ENCODE data around the gene HAVCR1. TPM values are rescaled to one million over a fixed set of nuclear protein-coding genes. Genes with fewer than 3 reads are reported as not detected.
"Not testable (repeated sequence)": the region's sequence is repeated elsewhere in the genome, so short reads cannot be mapped to it uniquely, and the experiment has no call there.

Gene HAVCR1
- total RNA-seq, 1 donor from 2014 or later, result 0.92 TPM

DNA sequence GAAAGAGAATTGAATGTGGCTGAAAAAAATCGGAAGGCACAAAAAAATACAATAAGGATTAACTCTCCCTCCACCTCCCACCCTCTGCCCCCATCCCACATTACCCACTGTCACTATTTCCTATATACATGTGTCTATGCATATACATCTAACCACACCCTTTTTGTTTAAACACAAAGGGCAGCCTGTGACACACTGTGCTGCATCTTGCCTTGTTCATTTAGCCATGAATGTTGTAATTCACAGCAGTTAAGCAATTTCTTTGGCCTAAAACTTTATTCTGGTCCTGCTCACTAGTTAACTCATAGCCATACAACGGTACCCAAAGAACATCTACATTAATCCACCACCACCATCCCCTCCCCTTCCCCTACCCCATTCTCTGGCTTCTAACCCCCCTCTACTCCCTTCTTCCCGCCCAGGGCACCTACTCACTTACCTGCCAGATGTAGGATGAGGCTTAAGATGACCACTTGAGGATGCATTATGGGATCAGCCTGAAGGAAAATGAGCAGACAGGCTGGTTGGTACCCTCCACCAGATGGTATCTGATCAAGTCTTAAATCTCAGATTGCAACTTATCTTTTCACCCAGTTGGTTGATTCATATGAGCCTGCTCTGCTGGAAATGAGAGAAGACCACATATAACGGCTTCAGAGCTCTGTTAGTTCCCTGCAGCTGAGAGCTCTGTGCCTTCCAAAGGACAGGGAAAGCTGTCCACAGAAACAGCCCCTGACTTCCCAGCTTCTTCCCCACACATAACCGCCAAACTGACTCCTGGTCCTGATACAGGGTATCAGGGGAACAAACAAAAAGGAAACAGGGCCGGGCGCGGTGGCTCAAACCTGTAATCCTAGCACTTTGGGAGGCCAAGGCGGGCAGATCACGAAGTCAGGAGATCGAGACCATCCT lies 1.2 kb downstream of the HAVCR1 start:
- H3K36me3 Mint-ChIP-seq, result no peaks in the 10 kb centered on the region
- H3K9me3 Mint-ChIP-seq, result no peaks in the 10 kb centered on the region
- TF ChIP-seq, protein P1, sequence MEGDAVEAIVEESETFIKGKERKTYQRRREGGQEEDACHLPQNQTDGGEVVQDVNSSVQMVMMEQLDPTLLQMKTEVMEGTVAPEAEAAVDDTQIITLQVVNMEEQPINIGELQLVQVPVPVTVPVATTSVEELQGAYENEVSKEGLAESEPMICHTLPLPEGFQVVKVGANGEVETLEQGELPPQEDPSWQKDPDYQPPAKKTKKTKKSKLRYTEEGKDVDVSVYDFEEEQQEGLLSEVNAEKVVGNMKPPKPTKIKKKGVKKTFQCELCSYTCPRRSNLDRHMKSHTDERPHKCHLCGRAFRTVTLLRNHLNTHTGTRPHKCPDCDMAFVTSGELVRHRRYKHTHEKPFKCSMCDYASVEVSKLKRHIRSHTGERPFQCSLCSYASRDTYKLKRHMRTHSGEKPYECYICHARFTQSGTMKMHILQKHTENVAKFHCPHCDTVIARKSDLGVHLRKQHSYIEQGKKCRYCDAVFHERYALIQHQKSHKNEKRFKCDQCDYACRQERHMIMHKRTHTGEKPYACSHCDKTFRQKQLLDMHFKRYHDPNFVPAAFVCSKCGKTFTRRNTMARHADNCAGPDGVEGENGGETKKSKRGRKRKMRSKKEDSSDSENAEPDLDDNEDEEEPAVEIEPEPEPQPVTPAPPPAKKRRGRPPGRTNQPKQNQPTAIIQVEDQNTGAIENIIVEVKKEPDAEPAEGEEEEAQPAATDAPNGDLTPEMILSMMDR (conservative IDR thresholded peaks at IDR 0.05), result no peak
- H3K27me3 Mint-ChIP-seq, result no peaks in the 10 kb centered on the region
- H3K4me1 Mint-ChIP-seq (ENCODE audit: unreplicated experiment), result peaks cover 6% of the 10 kb centered on the region
- DNase-seq (ENCODE audit: extremely low spot score, unreplicated experiment), result no peak
- no peak overlapping the region for H3K27ac Mint-ChIP-seq
- no peak overlapping the region for H3K4me3 Mint-ChIP-seq

DNA sequence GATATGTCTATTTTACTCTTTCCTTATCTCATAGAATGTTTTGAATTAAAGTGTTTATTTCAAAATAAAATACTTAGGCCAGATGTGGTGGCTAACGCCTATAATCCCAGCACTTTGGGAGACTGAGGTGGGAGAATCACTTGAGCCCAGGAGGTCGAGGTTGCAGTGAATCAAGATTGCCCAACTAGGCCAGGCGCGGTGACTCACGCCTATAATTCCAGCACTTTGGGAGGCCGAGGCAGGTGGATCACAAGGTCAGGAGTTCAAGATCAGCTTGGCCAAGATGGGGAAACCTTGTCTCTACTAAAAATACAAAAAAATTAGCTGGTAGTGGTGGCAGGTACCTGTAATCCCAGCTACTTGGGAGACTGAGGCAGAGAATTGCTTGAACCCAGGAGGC lies 2.1 kb downstream of the HAVCR1 start:
- not testable (repeated sequence) for H3K36me3 Mint-ChIP-seq; H3K27ac Mint-ChIP-seq; H3K9me3 Mint-ChIP-seq; H3K4me1 Mint-ChIP-seq (ENCODE audit: unreplicated experiment); DNase-seq (ENCODE audit: extremely low spot score, unreplicated experiment); H3K4me3 Mint-ChIP-seq; H3K27me3 Mint-ChIP-seq

GRCh38 chr5:157051604-157052245 lies 7.2 kb downstream of the HAVCR1 start:
- no peak overlapping the region for H3K4me3 Mint-ChIP-seq
- no peak overlapping the region for H3K27ac Mint-ChIP-seq
- H3K36me3 Mint-ChIP-seq, result no peaks in the 10 kb centered on the region
- DNase-seq (ENCODE audit: extremely low spot score, unreplicated experiment), result no peak
- no peaks in the 10 kb centered on the region for H3K27me3 Mint-ChIP-seq
- TF ChIP-seq, protein P1 (conservative IDR thresholded peaks at IDR 0.05), result no peak
- H3K9me3 Mint-ChIP-seq, result peaks cover 5% of the 10 kb centered on the region
- peaks cover 13% of the 10 kb centered on the region for H3K4me1 Mint-ChIP-seq (ENCODE audit: unreplicated experiment)

GRCh38 chr5:157050050-157050449 lies 8.9 kb downstream of the HAVCR1 start:
- no peak for DNase-seq (ENCODE audit: extremely low spot score, unreplicated experiment)
- TF ChIP-seq, protein P1 (conservative IDR thresholded peaks at IDR 0.05), result no peak

GRCh38 chr5:157049605-157050004 lies 9.3 kb downstream of the HAVCR1 start:
- TF ChIP-seq, protein P1 (conservative IDR thresholded peaks at IDR 0.05), result no peak
- Mint-ChIP-seq H3K27me3 (no peaks in the 10 kb centered on the region), H3K36me3 (no peaks in the 10 kb centered on the region), H3K27ac (peak overlapping the region; percentile 2), H3K4me3 (no peak overlapping the region), H3K4me1 (ENCODE audit: unreplicated experiment) (peaks cover 13% of the 10 kb centered on the region), H3K9me3 (peaks cover 5% of the 10 kb centered on the region)
- DNase-seq (ENCODE audit: extremely low spot score, unreplicated experiment), result no peak

More at GRCh38 chr5:157050050-157050449, 8.9 kb downstream of the HAVCR1 start:
- Mint-ChIP-seq H3K27me3 (no peaks in the 10 kb centered on the region), H3K36me3 (no peaks in the 10 kb centered on the region), H3K9me3 (peaks cover 5% of the 10 kb centered on the region), H3K4me3 (no peak overlapping the region), H3K27ac (peak overlapping the region; percentile 2), H3K4me1 (ENCODE audit: unreplicated experiment) (peaks cover 13% of the 10 kb centered on the region)

DNA sequence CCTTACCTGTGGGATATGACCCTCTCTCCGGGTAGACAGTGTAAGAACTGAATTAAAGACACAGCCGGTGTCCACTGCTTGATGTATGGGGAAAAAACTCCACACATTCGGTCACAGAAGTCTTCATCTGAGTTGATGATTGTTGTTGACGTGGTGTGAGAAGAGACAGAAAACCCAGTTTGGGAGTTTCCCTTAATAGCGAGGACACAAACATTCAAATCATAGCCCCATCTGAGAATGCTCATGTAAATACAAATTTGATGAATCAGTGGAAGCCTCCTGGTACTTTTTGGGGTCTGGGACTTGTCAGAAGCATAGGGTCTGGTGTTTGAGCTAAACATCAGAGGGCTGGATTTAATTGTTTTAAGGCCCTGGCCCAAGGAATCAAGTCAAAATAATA lies 11.0 kb downstream of the HAVCR1 start:
- no peak overlapping the region for H3K27ac Mint-ChIP-seq
- H3K27me3 Mint-ChIP-seq, result no peaks in the 10 kb centered on the region
- peaks cover 5% of the 10 kb centered on the region for H3K9me3 Mint-ChIP-seq
- no peak for DNase-seq (ENCODE audit: extremely low spot score, unreplicated experiment)
- no peak overlapping the region for H3K4me3 Mint-ChIP-seq
- H3K4me1 Mint-ChIP-seq (ENCODE audit: unreplicated experiment), result peaks cover 13% of the 10 kb centered on the region
- H3K36me3 Mint-ChIP-seq, result no peaks in the 10 kb centered on the region
- TF ChIP-seq, protein P1 (conservative IDR thresholded peaks at IDR 0.05), result no peak

- not testable (repeated sequence) for H3K9me3 Mint-ChIP-seq; H3K36me3 Mint-ChIP-seq; DNase-seq (ENCODE audit: extremely low spot score, unreplicated experiment); H3K27ac Mint-ChIP-seq; H3K4me3 Mint-ChIP-seq; H3K27me3 Mint-ChIP-seq
- peaks cover 13% of the 10 kb centered on the region for H3K4me1 Mint-ChIP-seq (ENCODE audit: unreplicated experiment)
Measured at GRCh38 chr5:157047016-157047415, 11.9 kb downstream of the HAVCR1 start.
